BE2C (cell line): ENCODE measurements around the gene PGR.

Experiments used
- DNase-seq: peaks from one replicate; pipeline ENCODE4 v3.0.0-alpha.2; 2020
- H3K27me3 ChIP-seq: fragments of 250-450 bp; sonication (Bioruptor Pico); 2 replicates; pipeline ENCODE4 v1.5.1; 2020; ENCODE audit warnings: mild to moderate bottlenecking
- H3K36me3 ChIP-seq: fragments of 250-450 bp; sonication (Bioruptor Pico); 2 replicates; pipeline ENCODE4 v1.5.1; 2020; ENCODE audit warnings: mild to moderate bottlenecking
- H3K4me1 ChIP-seq: fragments of 250-450 bp; sonication (Bioruptor Pico); 2 replicates; pipeline ENCODE4 v1.5.1; 2020
- H3K4me3 ChIP-seq: 2 replicates; pipeline ENCODE4 v1.5.1; 2011; ENCODE audit warnings: low read depth, low read length
- H3K9me3 ChIP-seq: fragments of 250-450 bp; sonication (Bioruptor Pico); 2 replicates; pipeline ENCODE4 v1.5.1; 2020
- CTCF ChIP-seq: IDR thresholded peaks from 2 replicates; pipeline ENCODE4 v1.5.1; 2012; ENCODE audit warnings: mild to moderate bottlenecking, low read depth, low read length

The PGR gene

GRCh38 chr11:101133190-101133589 lies 3.6 kb upstream of the PGR start:
- Histone ChIP-seq H3K4me1 (no peaks in the 10 kb centered on the region), H3K27me3 (peaks cover 37% of the 10 kb centered on the region), H3K36me3 (no peaks in the 10 kb centered on the region), H3K9me3 (no peaks in the 10 kb centered on the region), H3K4me3 (no peak overlapping the region)
- DNase-seq = no peak
- TF ChIP-seq CTCF = no peak

- no peaks in the 10 kb centered on the region for H3K36me3 ChIP-seq
- no peaks in the 10 kb centered on the region for H3K4me1 ChIP-seq
- no peak for DNase-seq
- no peaks in the 10 kb centered on the region for H3K9me3 ChIP-seq
- TF ChIP-seq CTCF = no peak
- H3K4me3 ChIP-seq = no peak overlapping the region
- peaks cover 82% of the 10 kb centered on the region for H3K27me3 ChIP-seq
Observed at GRCh38 chr11:101128571-101129202, 926 bp downstream of the PGR start.

- Histone ChIP-seq H3K4me1 (no peaks in the 10 kb centered on the region), H3K9me3 (no peaks in the 10 kb centered on the region), H3K36me3 (no peaks in the 10 kb centered on the region), H3K4me3 (no peak overlapping the region), H3K27me3 (peaks cover 84% of the 10 kb centered on the region)
- peak; percentile 11 for DNase-seq
- TF ChIP-seq CTCF = no peak
Observed at GRCh38 chr11:101127699-101128570, 1.7 kb downstream of the PGR start.

GRCh38 chr11:101127197-101127698 lies 2.4 kb downstream of the PGR start:
- H3K9me3 ChIP-seq = no peaks in the 10 kb centered on the region
- H3K27me3 ChIP-seq = peaks cover 84% of the 10 kb centered on the region
- no peaks in the 10 kb centered on the region for H3K4me1 ChIP-seq
- no peak overlapping the region for H3K4me3 ChIP-seq
- peak; percentile 8 for DNase-seq
- no peaks in the 10 kb centered on the region for H3K36me3 ChIP-seq
- no peak for TF ChIP-seq CTCF

- Histone ChIP-seq H3K36me3 (no peaks in the 10 kb centered on the region), H3K4me3 (no peak overlapping the region), H3K9me3 (no peaks in the 10 kb centered on the region), H3K4me1 (no peaks in the 10 kb centered on the region), H3K27me3 (peaks cover 79% of the 10 kb centered on the region)
- no peak for TF ChIP-seq CTCF
- DNase-seq = no peak
Observed at GRCh38 chr11:101126551-101127196, 2.9 kb downstream of the PGR start.
